ENCODE data around the gene MTHFD2L.
"Not testable (repeated sequence)": the region's sequence is repeated elsewhere in the genome, so short reads cannot be mapped to it uniquely, and the experiment has no call there.

The MTHFD2L gene

DNA sequence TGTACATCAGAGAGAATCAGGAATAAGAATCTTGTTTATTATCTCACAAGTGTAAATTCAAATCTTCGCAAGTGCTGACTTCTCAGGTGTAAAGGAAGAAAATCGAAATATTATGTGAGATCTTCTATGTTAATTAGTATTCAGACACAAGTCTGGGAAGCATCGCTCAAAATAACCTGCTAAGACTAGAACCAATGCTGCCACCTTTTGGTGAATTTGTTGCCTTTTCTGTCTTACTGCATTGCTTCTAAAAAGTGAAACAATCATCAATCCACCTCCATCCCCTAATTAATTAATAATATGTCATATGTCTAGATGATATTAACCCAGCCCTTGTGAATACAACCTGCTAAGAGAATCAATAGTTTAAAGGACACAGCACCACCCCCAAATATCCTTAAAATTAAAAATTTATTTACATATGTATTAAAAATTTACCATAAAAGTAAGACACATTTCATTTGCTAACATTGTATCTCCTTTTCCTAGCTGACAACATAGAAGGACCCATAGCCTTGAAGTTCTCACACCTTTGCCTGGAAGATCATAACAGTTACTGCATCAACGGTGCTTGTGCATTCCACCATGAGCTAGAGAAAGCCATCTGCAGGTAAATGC is 153.9 kb downstream of the MTHFD2L start:
- peak; percentile 12 for DNase-seq

DNA sequence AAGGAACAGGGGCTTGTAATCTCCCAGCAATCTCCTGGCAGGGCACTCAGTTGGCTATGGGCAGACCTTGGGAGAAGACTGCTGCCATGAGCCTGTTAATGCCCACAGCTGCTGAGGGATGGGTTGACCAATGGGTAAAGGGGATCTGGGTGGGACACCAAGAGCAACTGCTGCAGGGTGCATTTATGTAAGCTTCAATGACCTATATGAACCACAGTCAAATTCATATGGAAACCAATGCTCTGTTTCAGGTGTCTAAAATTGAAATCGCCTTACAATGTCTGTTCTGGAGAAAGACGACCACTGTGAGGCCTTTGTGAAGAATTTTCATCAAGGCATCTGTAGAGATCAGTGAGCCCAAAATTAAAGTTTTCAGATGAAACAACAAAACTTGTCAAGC is 156.4 kb downstream of the MTHFD2L start:
- DNase-seq, result no peak

- DNase-seq, result no peak
These were observed 157.0 kb downstream of the MTHFD2L start for GRCh38 chr4:74314944-74315343.

DNA sequence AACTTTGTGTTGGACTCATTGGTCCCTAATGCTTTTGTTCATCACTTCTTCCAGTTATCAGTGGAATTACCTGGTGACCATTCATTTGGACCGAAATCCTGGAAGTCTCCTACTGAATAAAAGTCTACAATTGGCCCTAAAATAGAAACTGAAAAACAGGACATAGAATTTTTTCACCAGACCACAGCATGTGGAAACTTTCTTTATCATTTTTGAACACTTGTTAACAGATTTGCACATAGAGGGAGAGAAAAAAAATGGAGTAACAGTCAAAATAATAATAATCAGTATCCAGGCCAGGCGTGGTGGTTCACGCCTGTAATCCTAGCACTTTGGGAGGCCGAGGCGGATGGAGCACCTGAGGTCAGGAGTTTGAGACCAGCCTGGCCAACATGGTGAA is 157.5 kb downstream of the MTHFD2L start:
- DNase-seq, result no peak

- no peak for DNase-seq
These were observed 158.5 kb downstream of the MTHFD2L start for GRCh38 chr4:74316397-74316796.

- DNase-seq, result no peak
These were observed 159.8 kb downstream of the MTHFD2L start for GRCh38 chr4:74317616-74318246.

DNA sequence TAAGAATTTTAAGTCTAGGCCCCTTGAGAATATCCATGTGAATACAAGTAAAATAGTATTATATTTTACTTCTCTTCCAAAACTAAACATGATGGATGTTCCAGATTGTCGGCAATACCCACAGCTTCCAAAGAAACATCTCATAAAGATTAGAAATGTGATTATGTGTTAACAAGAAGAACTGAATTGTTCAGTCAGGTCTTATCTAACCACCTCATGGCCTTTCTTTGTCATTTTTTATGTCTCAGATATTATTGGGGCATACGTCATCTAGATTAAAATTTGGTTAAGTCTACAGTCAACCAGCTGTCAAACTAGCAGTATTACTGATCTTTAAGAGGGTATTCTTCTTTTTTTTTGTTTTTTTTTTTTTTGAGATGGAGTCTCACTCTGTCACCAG is 160.4 kb downstream of the MTHFD2L start:
- no peak for DNase-seq

GRCh38 chr4:74319470-74319869 is 161.6 kb downstream of the MTHFD2L start:
- no peak for DNase-seq

GRCh38 chr4:74320559-74321118 is 162.7 kb downstream of the MTHFD2L start:
- peak; percentile 68 for DNase-seq

GRCh38 chr4:74322301-74322700 is 164.4 kb downstream of the MTHFD2L start:
- no peak for DNase-seq

GRCh38 chr4:74323663-74324062 is 165.7 kb downstream of the MTHFD2L start:
- DNase-seq, result no peak

DNA sequence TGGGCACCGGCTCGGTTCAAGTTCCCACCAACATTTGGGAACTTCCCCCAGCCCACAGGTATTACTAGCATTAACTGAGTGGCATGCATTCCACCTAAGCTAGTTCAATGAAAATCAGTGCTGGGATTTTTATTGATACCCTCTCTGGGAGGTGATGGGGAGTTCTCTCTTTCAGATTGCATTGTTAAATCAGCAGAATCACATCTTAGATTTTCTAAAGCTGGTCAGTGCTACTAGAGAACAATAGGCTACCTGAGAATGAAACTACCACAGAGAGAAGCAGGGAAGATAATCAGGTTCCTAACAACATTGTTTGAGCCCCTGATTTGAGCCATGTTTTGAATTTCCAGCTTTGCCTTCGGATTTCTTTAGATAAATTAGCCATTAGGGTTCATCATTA is 166.3 kb downstream of the MTHFD2L start:
- no peak for DNase-seq

DNA sequence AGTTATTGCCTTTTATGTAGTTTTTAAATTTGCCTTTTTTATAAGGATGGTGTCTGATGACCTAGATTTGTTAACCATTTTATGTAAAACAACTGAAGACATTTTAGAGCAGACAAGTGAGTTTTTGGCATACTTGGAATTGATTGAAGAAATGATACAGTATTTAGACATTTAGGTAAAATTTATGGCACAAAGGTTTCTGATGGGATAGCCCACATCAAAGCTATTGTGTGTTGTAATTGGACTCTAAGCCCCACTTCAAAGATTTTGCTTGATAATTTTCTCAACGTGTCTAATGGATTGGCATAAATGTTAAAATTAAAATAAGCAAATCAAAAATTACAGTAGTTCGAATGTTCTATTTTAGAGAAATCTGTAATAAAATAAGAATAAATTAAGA is 168.0 kb downstream of the MTHFD2L start:
- DNase-seq, result no peak

DNA sequence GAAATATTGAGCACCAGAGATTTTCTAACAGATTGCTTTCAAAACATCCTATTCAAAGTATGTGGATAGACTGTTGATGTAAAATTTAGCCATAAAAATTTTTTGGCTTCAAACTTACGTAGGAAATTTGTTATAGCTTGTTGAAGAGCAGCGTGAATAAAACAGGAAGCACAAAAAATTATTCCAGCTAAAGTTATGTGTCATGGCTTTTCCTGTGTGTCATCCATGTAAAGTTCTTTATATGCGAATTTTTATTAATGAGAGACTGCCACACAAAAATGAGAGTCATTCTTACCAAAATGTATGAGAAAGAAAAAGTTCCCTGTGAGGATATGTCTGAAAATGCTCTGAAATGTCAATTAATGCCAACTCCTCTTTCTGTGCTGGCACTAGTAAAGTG is 169.8 kb downstream of the MTHFD2L start:
- no peak for DNase-seq

DNA sequence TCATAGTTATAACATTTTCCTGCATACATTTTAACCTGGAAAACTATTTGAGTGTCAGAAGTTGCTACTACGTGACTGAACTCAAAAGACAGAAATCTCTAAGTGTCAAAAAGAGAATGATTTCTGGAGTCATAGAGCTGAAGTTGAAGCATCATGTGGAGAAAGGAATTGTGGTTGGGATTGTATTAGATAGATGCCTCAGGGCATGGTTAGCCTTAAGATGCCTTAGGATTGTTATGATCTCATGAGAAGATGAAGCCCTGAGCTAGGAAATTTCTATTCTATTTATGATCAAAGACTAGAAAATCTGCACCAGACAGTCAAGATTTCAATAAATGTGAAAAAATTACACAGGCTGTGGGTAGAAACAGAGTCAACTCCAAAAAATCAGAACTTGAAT is 170.6 kb downstream of the MTHFD2L start:
- no peak for DNase-seq

GRCh38 chr4:74329307-74329706 is 171.4 kb downstream of the MTHFD2L start:
- no peak for DNase-seq

DNA sequence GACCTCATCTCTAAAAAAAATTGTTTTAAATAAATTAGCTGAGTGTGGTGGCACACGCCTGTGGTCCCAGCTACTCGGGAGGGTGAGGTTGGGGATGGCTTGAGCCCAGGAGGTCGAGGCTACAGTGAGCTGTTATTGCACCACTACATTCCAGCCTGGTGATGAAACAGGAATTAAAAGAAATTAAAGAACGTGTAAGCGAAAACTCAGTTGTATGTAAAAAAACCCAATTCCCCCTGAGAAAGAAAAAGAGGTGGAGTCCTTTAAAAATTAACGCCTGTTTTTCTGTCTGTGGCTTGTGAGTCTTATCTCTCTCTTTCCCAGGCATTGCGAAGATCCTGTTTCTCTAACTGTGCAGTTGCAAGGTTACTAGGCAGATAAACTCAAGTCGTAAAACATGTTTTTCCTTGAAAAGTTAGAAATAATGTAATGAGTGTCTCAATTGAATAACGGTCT is 172.4 kb downstream of the MTHFD2L start:
- DNase-seq, result no peak

- DNase-seq, result no peak
These were observed 173.3 kb downstream of the MTHFD2L start for GRCh38 chr4:74331252-74331651.

DNA sequence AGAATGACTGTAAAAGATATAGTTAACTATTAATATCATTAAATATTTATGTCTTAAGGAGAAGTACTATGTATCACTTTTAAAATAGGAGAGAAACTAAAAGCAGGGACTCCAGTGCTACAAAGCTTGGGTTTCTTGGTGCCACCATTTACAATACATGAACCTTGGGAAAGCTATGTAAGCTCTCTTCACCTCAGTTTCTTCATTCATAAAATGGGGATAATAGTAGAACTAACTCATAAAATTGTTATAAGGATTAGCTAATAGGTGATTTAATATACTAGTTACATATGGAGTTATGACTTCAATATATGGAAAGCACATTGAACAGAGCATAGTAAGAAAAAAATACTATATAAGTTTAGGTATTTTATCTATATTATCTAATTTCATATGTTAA is 174.0 kb downstream of the MTHFD2L start:
- no peak for DNase-seq

DNA sequence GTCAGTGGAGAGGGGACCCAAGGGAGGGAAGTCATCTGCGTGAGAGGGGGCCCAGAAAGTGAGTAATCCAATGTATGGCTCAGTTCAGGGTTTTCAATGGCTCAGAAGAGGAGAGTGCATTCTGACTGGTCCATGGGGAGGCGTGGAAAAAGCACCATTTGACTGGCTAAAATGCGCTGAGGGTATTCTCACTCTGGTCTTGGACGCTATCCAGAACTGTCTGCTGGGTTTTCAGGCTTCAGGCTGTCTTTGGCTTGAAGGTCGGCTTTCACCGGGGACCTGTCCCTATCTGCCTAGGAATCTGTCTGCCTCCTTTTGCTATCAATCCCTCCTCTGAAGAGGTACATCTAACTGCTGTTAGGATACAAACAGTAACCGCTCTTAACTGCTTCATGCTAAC is 176.7 kb downstream of the MTHFD2L start:
- DNase-seq, result no peak

GRCh38 chr4:74335341-74336021 is 177.6 kb downstream of the MTHFD2L start:
- DNase-seq, result no peak

GRCh38 chr4:74338792-74339333 is 180.9 kb downstream of the MTHFD2L start:
- DNase-seq, result no peak

- DNase-seq, result no peak
These were observed 181.6 kb downstream of the MTHFD2L start for GRCh38 chr4:74339501-74339900.

DNA sequence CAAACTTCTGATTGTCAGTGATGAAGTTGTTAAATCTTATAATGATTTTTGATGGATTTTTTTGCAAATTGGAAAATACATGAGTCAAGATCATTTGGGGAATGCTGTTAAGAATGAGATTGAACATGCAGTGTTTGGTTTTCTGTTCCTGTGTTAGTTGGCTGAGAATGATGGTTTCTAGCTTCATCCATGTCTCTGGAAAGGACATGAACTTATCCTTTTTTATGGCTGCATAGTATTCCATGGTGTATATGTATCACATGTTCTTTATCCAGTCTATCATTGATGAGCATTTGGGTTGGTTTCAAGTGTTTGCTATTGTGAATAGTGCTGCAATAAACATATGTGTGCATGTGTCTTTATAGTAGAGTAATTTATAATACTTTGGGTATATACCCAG is 182.5 kb downstream of the MTHFD2L start:
- not testable (repeated sequence) for DNase-seq

All from DMS79 (cell line).